Measurements from ENCODE around the gene SLC9A9.

SLC9A9 gene

GRCh38 chr3:143601723-143602484, 246.4 kb downstream of the SLC9A9 start:
- Mint-ChIP-seq H3K9me3 (no peaks in the 10 kb centered on the region), H3K4me3 (no peak overlapping the region), H3K4me1 (peaks cover 19% of the 10 kb centered on the region), H3K27ac (no peak overlapping the region), H3K36me3 (ENCODE audit: low read depth) (no peaks in the 10 kb centered on the region), H3K27me3 (ENCODE audit: low read depth, poor library complexity) (peaks cover 3% of the 10 kb centered on the region)
- TF ChIP-seq CTCF (IDR thresholded peaks at IDR 0.05): no peak
- DNase-seq: no peak

- Mint-ChIP-seq H3K9me3 (no peaks in the 10 kb centered on the region), H3K27me3 (ENCODE audit: low read depth, poor library complexity) (peaks cover 3% of the 10 kb centered on the region), H3K4me1 (peaks cover 20% of the 10 kb centered on the region), H3K27ac (no peak overlapping the region), H3K4me3 (no peak overlapping the region), H3K36me3 (ENCODE audit: low read depth) (no peaks in the 10 kb centered on the region)
- no peak for TF ChIP-seq CTCF (IDR thresholded peaks at IDR 0.05)
- DNase-seq: no peak
Measured at GRCh38 chr3:143600756-143601718, 247.2 kb downstream of the SLC9A9 start.

- no peaks in the 10 kb centered on the region for H3K36me3 Mint-ChIP-seq (ENCODE audit: low read depth)
- H3K9me3 Mint-ChIP-seq: no peaks in the 10 kb centered on the region
- TF ChIP-seq CTCF (IDR thresholded peaks at IDR 0.05): no peak
- no peak overlapping the region for H3K27ac Mint-ChIP-seq
- no peak overlapping the region for H3K4me3 Mint-ChIP-seq
- DNase-seq: no peak
- H3K4me1 Mint-ChIP-seq: peaks cover 20% of the 10 kb centered on the region
- no peaks in the 10 kb centered on the region for H3K27me3 Mint-ChIP-seq (ENCODE audit: low read depth, poor library complexity)
Measured at GRCh38 chr3:143597774-143598652, 250.3 kb downstream of the SLC9A9 start.

- TF ChIP-seq CTCF (IDR thresholded peaks at IDR 0.05): no peak
- Mint-ChIP-seq H3K4me1 (peaks cover 22% of the 10 kb centered on the region), H3K9me3 (no peaks in the 10 kb centered on the region), H3K36me3 (ENCODE audit: low read depth) (no peaks in the 10 kb centered on the region), H3K27ac (peak overlapping the region; percentile 93), H3K27me3 (ENCODE audit: low read depth, poor library complexity) (no peaks in the 10 kb centered on the region), H3K4me3 (no peak overlapping the region)
- DNase-seq: peak; percentile 6
Measured at GRCh38 chr3:143596957-143597642, 251.2 kb downstream of the SLC9A9 start.

- no peak for DNase-seq
- H3K4me1 Mint-ChIP-seq: peaks cover 26% of the 10 kb centered on the region
- H3K27me3 Mint-ChIP-seq (ENCODE audit: low read depth, poor library complexity): peaks cover 3% of the 10 kb centered on the region
- no peak overlapping the region for H3K4me3 Mint-ChIP-seq
- no peak overlapping the region for H3K27ac Mint-ChIP-seq
- no peak for TF ChIP-seq CTCF (IDR thresholded peaks at IDR 0.05)
- H3K36me3 Mint-ChIP-seq (ENCODE audit: low read depth): no peaks in the 10 kb centered on the region
- no peaks in the 10 kb centered on the region for H3K9me3 Mint-ChIP-seq
Measured at GRCh38 chr3:143595456-143596077, 252.7 kb downstream of the SLC9A9 start.

All from nephron progenitor cell (in vitro differentiated cells).